ENCODE results near the gene PPP1R10. TPM values are rescaled to one million over a fixed set of nuclear protein-coding genes. Genes with fewer than 3 reads are reported as not detected.

Gene PPP1R10
- total and polyA plus RNA-seq, 9 donors = 34.7 to 106 (median 76.0) TPM

DNA sequence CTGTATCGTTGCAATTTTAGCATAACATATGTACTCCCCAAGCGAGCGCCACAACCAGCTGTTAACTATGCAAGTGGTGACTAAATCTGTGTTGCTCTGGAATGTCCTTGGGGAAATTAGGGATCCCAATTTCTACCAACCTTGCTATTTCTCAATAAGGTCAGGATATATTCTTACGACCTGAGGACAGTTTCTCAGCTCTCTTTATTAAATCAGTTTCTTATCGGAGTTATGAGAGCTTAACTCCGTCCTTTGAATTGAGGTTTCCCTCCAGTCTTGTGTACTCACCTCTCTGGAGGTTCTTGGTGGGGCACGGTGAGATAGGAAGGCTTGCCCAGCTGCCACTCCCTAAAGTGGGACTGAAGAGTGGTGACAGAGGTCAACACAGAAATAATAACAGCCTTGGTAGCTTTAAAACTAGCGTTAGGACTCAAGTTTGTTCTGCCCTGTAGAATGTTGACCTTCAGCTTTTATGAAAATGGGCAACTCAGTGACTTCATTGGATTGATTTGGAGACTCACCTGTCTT lies 1.3 kb upstream of the PPP1R10 start:
- no peak for DNase-seq
- intact Hi-C loops (cut with DNase I) = loop anchor here in 1 of 4 donors (5.0 kb wide), 1 partner anchor 69 kb away; the partner anchor contains the start of gene PPP1R18
- Histone ChIP-seq H3K9me3 (no peaks in the 10 kb centered on the region), H3K27me3 (no peaks in the 10 kb centered on the region), H3K4me1 (ENCODE audit: insufficient read depth) (peaks cover 1% of the 10 kb centered on the region), H3K36me3 (no peaks in the 10 kb centered on the region), H3K4me3 (peak overlapping the region; percentile 73), H3K27ac (peak overlapping the region; percentile 74 to 95)
- 7 to 15% (median 7%) methylated on average over 8 of the region's 8 CpGs for WGBS, 3 donors
- TF ChIP-seq, protein P1, sequence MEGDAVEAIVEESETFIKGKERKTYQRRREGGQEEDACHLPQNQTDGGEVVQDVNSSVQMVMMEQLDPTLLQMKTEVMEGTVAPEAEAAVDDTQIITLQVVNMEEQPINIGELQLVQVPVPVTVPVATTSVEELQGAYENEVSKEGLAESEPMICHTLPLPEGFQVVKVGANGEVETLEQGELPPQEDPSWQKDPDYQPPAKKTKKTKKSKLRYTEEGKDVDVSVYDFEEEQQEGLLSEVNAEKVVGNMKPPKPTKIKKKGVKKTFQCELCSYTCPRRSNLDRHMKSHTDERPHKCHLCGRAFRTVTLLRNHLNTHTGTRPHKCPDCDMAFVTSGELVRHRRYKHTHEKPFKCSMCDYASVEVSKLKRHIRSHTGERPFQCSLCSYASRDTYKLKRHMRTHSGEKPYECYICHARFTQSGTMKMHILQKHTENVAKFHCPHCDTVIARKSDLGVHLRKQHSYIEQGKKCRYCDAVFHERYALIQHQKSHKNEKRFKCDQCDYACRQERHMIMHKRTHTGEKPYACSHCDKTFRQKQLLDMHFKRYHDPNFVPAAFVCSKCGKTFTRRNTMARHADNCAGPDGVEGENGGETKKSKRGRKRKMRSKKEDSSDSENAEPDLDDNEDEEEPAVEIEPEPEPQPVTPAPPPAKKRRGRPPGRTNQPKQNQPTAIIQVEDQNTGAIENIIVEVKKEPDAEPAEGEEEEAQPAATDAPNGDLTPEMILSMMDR (IDR thresholded peaks at IDR 0.05) = no peak
- TF ChIP-seq EP300 (IDR thresholded peaks at IDR 0.05) (no peak), POLR2A (IDR thresholded peaks at IDR 0.05) (no peak)

DNA sequence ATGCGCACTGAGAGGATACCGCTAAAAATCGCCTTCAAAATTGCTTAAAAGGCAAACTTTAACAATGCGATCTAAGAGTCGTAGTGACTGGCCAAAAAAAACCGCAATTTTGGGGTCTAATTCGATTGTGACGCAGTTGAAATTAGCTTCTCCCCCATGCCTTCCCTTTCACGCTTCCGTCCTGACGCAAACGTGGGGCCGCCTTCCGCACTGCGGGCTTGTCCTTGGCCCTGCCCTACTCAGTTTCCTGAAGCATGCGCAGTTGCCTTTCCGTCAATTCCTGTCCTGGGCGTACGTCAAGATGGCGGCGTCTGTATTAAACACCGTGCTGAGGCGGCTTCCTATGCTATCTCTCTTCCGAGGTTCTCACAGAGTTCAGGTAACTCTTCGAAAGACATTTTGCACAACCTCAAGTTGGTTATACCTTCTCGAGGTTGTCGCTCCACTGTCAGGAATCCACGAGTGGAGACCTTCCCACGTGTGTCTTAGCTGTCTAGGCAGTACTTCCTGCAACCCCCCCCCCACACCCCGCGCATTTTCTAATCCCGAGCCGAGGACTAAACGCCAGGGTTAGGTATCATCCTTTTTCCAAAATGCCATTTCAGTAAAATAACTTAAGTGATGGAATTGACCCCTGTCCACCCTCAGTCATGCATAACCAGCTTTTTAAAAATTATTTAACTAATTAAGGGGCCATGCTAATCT lies 674 bp upstream of the PPP1R10 start, which contains the start of gene MRPS18B:
TSS of gene MRPS18B (plus strand) at position 276 of the 705 bp plus-strand sequence. CDS start at position 302, 26 bp downstream.
- Histone ChIP-seq H3K27me3 (no peaks in the 10 kb centered on the region), H3K36me3 (no peaks in the 10 kb centered on the region), H3K4me1 (ENCODE audit: insufficient read depth) (peaks cover 1% of the 10 kb centered on the region), H3K4me3 (peak within 1 kb of the TSS; percentile 90), H3K27ac (peak within 1 kb of the TSS; percentile 95), H3K9me3 (no peaks in the 10 kb centered on the region)
- peak; percentile 96 to 99 (median 98) for DNase-seq
- intact Hi-C loops (cut with DNase I) = loop anchor here in 1 of 4 donors (5.0 kb wide), 1 partner anchor 70 kb away; the partner anchor contains the start of gene PPP1R18
- no peak for TF ChIP-seq EP300 (IDR thresholded peaks at IDR 0.05)
- peak; percentile 95 for TF ChIP-seq POLR2A (IDR thresholded peaks at IDR 0.05)
- WGBS, 3 donors = 0% methylated on average over 34 of the region's 34 CpGs

DNA sequence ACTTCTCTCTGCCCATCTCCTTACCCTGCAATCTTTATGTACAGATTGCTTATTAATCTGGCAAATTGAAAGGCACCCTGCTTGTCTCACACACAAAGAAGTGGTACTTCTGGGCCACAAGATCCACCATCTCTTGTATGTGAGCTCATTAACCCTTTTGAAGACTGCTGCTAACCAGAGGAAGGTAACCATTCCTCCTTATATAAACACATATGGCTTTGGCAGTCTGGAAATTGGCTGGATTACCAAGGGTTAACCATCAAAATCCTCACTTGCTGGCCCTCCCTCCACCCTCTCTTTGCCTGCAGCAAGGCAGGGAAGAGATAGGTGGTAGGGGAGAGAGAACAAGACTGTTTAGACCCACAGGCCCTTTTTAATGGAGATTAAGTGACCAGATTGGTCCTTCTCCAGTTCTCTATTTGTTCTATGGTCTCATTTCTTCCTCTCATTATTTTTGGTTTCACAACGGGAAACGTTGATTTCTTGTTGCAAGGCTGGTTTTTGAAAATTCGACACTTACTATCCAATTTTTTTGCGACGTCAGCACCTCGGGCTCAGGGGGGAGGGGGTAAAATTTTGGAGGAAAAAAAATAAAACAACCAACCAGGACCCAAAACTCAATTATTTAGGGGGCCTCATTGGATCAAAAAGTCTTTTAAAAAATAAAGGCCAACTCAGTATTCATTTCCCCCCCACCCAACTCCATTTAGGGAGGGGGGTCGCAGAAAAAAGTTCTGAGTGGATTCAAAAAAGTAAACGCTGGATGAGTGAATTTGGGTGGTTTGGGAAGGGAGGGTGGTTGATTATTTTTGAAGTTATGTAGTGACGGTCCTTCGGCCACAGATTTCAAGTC lies 859 bp downstream of the PPP1R10 start:
- H3K27ac ChIP-seq = peak overlapping the region; percentile 95
- WGBS, 3 donors = 0 to 1% (median 0%) methylated on average over 10 of the region's 10 CpGs
- no peak for DNase-seq
- H3K4me1 ChIP-seq (ENCODE audit: insufficient read depth) = peaks cover 3% of the 10 kb centered on the region
- no peaks in the 10 kb centered on the region for H3K9me3 ChIP-seq
- intact Hi-C loops (cut with DNase I) = loop anchor here in 1 of 4 donors (5.0 kb wide), 1 partner anchor 71 kb away; the partner anchor contains the start of gene PPP1R18
- TF ChIP-seq, protein P1 (IDR thresholded peaks at IDR 0.05) = no peak
- TF ChIP-seq POLR2A (IDR thresholded peaks at IDR 0.05) (no peak), EP300 (IDR thresholded peaks at IDR 0.05) (no peak)
- H3K27me3 ChIP-seq = no peaks in the 10 kb centered on the region
- no peaks in the 10 kb centered on the region for H3K36me3 ChIP-seq
- H3K4me3 ChIP-seq = peak overlapping the region; percentile 90

DNA sequence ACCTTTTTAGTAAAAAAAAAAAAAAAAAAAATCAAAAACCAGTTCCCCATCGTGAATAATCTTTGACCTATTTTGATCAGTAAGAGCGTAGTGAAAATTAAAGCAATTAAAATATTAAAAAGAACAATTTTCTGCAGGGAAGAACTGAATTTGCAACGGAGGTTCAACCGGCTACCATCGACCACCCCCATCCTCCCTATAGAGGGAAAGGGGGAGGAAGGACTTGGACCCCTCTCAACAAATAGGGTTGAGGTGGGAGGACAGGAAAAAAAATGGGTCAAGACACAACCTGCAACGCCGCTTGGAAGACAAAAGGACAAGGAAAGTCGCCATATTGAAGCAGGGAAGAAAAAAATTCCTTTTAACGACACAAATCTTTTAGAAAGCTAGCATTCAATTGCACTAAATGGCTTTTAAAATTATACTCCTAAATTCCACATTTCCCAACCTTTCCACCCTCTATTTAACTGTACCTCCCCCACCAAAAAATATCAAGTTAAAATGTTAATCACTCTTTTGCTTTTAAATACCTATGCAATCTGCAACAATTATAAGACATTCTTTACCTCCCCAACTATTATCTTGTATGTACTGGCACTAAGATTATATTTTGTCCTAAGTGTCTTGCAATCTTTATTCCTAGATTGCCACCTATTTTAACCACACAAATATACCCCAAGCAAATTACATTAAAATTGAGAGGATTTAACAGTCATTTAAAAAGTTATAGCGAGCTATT lies 1.7 kb downstream of the PPP1R10 start:
- no peaks in the 10 kb centered on the region for H3K9me3 ChIP-seq
- WGBS, 3 donors = 0% methylated on average over 10 of the region's 10 CpGs
- peak overlapping the region; percentile 90 for H3K4me3 ChIP-seq
- TF ChIP-seq POLR2A (IDR thresholded peaks at IDR 0.05) = no peak
- TF ChIP-seq EP300 (IDR thresholded peaks at IDR 0.05) = no peak
- TF ChIP-seq, protein P1 (IDR thresholded peaks at IDR 0.05) = no peak
- H3K36me3 ChIP-seq = no peaks in the 10 kb centered on the region
- H3K27me3 ChIP-seq = no peaks in the 10 kb centered on the region
- peak overlapping the region; percentile 95 for H3K27ac ChIP-seq
- DNase-seq = peak in 1 of 5 donors; percentile 50
- intact Hi-C loops (cut with DNase I) = loop anchor here in 1 of 4 donors (5.0 kb wide), 1 partner anchor 72 kb away; the partner anchor contains the start of gene PPP1R18
- peaks cover 6% of the 10 kb centered on the region for H3K4me1 ChIP-seq (ENCODE audit: insufficient read depth)
